Activated CD4-positive, alpha-beta T cell treated with anti-CD3 and anti-CD28 coated beads, Interleukin-10, Interleukin-2, amounts not matched to agents 100 ng/mL and 50 ng/mL, durations not matched to agents 16 hours and 8 hours (primary cell): Measurements from ENCODE around the gene RORC.
A peak's percentile ranks its signal among the peaks of the same experiment; 100 is the strongest.

Experiments used
- DNase-seq: peaks from one replicate; pipeline ENCODE4 v3.0.0-alpha.2; 2020

RORC gene

DNA sequence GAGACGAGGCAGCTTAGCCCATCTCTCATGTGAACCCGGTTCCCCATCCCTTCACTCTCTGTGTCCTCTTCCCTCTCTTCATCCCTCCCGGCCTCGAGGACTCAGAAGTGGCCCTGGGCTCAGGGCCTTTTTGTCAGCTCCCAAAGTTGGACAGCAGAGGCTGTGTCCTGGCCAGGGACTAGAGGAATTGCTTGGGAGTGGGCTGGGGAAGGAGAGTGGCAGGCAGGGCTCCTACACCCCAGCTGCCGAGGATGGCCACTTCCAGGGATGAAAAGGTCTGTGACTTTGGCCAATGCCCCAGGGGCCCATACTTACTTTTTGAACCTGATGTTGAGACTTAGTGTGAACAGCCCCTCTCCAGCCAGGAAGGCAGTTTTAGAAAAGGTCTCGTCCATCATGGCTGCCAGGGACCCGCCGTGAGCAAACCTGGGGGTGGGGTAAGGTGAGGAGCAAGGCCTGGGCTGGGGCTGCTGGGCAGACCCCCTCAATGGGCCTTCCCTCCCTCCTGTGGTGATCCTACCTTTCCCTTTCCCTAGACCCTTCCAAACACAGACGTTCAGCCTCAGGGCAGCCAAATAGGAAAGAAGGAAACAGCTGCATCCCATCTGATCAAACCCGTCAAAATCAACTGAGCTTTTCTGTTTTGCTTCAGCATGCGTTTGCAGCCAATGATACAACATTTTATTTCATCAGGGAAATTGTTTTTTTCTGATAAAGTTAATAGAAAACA lies 16.4 kb upstream of the RORC start:
- DNase-seq: no peak

DNA sequence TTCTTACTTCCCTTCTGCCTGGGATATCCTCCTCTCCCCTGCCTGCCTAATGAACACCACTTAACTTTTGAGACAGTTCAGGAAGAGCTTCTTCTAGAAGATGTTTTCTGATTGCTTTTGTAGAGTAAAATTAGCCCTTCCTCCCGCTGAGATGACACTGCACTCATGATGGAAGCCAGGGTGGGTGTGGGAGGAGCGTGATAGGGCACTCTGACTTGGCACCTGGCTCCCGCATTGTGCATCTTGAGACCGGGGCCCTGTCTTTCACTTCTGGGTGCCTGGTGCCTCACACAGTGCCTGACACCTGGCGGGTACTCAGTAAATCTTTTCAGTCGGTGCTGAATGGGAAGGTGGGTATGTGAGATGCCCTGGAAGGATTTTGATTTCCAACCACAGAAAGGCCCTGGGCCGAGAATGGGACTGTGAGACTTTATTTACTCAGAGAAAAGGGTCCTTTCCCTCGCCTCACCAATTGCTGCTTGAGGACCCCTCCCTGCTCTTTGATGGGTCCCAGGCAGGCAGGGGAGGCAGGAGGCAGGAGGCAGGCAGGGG lies 15.2 kb upstream of the RORC start:
- peak; percentile 51 for DNase-seq

DNA sequence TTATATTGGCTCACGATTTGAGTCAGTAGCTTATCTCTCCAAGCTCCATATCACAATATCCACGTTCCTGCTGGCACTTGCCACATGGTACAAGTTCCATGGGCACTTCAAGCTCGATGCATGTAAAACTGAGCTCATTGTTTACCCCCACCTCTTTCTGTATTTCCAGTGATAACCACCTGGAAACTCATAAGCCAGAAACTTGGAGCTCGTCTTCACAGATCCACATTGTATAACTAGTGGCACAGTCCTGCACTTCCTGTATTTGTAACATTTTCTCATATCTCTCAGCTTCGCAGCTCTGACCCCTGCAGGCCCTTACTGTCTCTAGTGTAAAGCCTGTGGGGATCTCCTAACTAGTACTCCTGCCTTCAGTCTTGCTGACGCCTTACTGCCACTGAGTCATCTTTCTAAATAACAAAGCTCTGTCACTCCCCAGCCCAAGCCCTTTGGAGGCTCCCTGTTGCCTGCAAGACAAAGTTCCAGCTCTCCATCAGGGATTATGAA lies 14.5 kb upstream of the RORC start:
- DNase-seq: peak; percentile 79

DNA sequence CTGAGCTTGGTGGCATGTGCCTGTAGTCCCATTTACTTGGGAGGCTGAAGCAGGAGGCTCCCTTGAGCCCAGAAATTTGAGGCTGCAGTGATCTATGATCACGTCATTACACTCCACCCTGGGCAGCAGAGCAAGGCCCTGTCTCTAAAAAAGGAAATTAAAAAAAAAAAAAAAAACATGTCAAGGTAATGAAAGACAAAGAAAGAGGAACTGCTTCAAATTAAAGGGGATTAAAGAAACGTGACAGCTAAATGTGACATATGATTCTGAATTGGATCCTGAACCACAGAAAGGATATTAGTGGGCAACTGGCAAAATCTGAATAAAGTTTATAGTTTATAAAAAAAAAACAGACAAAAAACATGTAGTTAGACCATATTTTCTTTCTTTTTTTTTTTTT lies 11.8 kb upstream of the RORC start:
- no peak for DNase-seq

- no peak for DNase-seq
Measured at GRCh38 chr1:151841141-151841540, 9.5 kb upstream of the RORC start.

GRCh38 chr1:151840421-151840820 lies 8.8 kb upstream of the RORC start:
- no peak for DNase-seq

DNA sequence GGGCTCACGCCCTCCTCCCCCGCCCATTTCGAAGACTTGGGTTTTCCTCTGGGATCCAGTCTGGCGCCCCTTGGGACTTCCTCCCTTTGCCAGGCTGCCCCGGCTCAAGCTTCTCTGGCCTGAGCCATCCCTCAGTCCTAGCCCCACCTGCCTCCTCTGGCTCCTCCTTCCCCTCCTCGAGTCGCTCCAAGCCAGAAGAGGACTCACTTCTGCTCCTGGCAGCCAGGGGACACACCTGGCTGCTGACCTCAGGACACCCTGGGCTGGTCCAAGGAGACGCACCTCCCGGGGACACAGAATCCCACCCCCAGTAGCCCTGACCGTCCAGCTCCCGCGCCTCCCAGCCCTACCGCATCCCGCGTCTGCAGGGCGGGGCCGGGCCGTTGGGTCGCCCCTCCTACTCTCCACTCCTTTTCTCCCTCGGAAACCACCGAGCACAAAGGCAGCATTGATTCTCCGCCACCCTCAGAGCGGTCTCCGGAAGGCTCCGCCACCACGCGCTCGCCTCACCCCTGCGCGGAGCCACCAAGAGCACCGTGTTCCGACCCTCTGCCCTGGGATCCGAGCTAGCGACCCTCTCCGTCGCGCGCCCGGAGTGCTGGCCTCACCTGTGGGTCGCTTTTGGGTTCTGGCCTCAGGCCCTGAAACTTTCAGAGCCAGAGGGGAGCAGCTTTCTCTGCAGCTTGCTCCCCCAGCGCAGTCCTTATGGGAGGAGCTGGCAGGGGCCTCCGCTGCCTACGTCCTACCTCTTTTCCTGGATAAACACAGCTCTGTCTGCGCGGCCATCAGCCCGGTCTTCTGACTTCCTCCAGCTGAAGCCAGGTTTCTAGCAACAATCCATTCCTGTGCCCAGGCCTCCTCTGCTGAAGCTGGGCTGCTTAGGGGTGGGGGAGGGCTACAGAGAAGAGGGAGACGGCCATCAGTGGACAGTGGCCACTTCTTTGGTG lies 8.1 kb upstream of the RORC start, which contains the start of gene C2CD4D:
C2CD4D (minus strand) TSS at position 364 of the 947 bp plus-strand sequence. CDS start 831 bp downstream, outside the sequence.
- peak; percentile 89 for DNase-seq

DNA sequence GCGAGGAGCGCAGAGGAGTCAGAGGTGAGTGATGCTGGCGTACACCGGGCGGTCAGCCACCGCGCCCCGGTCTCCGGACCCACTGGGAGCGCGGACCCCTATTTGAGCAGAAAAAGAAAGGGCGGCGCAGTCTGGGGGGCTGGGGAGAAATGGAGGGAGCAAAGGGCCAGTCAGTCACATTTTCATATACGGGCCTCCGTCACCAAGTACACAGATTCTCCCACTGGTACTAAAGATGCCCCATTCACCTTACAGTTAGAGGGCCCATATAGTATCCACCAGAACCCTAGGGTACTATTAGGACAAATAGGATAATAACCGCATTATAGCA lies 7.4 kb upstream of the RORC start:
- no peak for DNase-seq

GRCh38 chr1:151838222-151839081 lies 6.8 kb upstream of the RORC start:
- peak; percentile 56 for DNase-seq

- DNase-seq: no peak
Measured at GRCh38 chr1:151837884-151838221, 6.3 kb upstream of the RORC start.

GRCh38 chr1:151837197-151837596 lies 5.6 kb upstream of the RORC start:
- peak; percentile 76 for DNase-seq

GRCh38 chr1:151835596-151835995 lies 4.0 kb upstream of the RORC start:
- DNase-seq: no peak

DNA sequence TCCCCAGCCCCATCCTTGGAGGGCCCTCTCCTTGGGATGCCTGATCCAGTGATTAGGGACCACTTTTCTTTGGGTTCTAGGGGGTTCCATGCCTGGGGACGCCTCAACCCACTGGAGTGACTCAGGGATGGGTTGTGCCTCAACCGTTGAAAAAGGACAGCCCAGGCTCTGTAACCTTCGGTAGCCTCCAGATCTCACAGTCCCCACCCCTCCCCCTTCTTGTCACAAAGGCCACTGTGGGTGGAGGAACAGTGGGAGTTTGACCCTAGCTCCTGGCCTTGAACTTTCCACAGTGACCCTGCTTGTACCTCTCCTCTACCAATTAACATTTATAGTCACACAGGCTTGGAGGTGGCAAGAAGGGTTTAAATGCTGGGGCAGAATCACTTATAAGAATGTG lies 2.6 kb upstream of the RORC start:
- DNase-seq: no peak

GRCh38 chr1:151833172-151833900 lies 1.7 kb upstream of the RORC start:
- DNase-seq: no peak

GRCh38 chr1:151832318-151832980 lies 847 bp upstream of the RORC start:
- no peak for DNase-seq

- DNase-seq: no peak
Measured at GRCh38 chr1:151831256-151831591, 378 bp downstream of the RORC start.

- no peak for DNase-seq
Measured at GRCh38 chr1:151830055-151830454, 1.5 kb downstream of the RORC start.

GRCh38 chr1:151829352-151830046 lies 2.1 kb downstream of the RORC start:
- DNase-seq: peak; percentile 84

DNA sequence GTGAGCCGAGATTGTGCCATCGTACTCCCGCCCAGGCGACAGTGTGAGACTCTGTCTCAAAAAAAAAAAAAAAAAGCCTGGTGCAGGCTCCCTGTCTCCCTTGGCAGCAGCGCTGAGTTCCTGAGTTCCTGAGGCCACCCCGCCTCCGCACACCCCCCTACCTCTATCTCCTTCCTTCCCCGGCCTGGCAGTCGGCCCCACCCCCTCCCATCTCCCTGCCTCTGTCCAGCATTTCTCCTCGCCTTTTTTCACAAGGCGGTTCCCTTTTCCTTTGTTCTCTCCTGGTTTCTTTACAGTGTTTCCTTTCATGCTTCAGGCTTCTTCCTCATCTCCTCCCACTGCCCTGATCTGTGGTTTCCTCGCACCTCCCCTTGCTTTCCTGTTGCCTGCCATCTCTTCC lies 2.7 kb downstream of the RORC start:
- peak; percentile 38 for DNase-seq

DNA sequence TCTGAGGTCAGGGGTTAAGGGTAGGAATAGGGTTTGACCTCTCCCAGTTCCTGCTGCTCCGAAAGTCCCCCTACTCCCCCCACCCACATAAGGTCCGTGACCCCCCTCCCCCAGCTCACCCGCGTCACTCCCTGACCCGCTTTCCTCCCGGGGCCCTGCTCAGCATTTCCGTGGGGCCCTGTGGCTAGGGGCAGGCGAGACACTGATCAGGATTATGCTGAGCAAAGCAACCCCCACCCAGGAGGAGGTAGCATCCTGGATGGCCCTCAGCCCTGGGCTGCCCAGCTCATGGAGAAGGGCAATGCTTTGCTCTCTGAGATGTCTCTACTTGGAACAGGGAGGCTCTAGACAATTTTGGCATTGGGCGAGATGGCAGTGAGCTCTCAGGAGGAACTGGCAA lies 3.7 kb downstream of the RORC start:
- DNase-seq: peak; percentile 45
